Measurements from ENCODE around the gene HIRIP3.

- no peak for TF ChIP-seq POLR2A (IDR thresholded peaks at IDR 0.05)
- no peak for TF ChIP-seq CTCF (IDR thresholded peaks at IDR 0.05)
- TF ChIP-seq POLR2AphosphoS5 (IDR thresholded peaks at IDR 0.05), result no peak
Observed at GRCh38 chr16:30000735-30001631, 5.6 kb upstream of the HIRIP3 start.
